Mesodermal cell (in vitro differentiated cells): ENCODE results near the gene SEMA3B.
A peak's percentile ranks its signal among the peaks of the same experiment; 100 is the strongest.

Source experiments
- H3K27ac ChIP-seq: 2 replicates; pipeline ENCODE4 v1.7.0; 2013; ENCODE audit warnings: mild to moderate bottlenecking, low read depth, low read length, moderate library complexity; ENCODE audit not compliant: severe bottlenecking
- H3K36me3 ChIP-seq: 2 replicates; pipeline ENCODE4 v1.7.1; 2013; ENCODE audit warnings: mild to moderate bottlenecking, low read length, moderate library complexity; ENCODE audit not compliant: control insufficient read depth, insufficient read depth
- H3K4me1 ChIP-seq: one replicate; pipeline ENCODE4 v1.7.1; 2013; ENCODE audit warnings: mild to moderate bottlenecking, low read length; ENCODE audit not compliant: insufficient read depth, control insufficient read depth, poor library complexity, severe bottlenecking
- H3K4me3 ChIP-seq: 2 replicates; pipeline ENCODE4 v1.7.0; 2013; ENCODE audit warnings: low read length, control low read depth, mild to moderate bottlenecking; ENCODE audit not compliant: insufficient read depth, poor library complexity, severe bottlenecking; ENCODE audit errors: extremely low read depth
- H3K9me3 ChIP-seq: 2 replicates; pipeline ENCODE4 v1.7.1; 2013; ENCODE audit warnings: mild to moderate bottlenecking, low read length, moderate library complexity; ENCODE audit not compliant: control insufficient read depth
- WGBS, 2 experiments: methylation state at CpG; one replicate each; pipeline ENCODE4 v1.1.5; 2013; ENCODE audit warnings: missing lambda C conversion rate in 2 of 2; ENCODE audit not compliant: insufficient coverage in 2 of 2; 5-methylcytosine and 5-hydroxymethylcytosine counted together

SEMA3B gene

GRCh38 chr3:50229490-50229889 is 39.5 kb upstream of the SEMA3B start:
- H3K4me3 ChIP-seq = no peak overlapping the region
- H3K36me3 ChIP-seq = no peaks in the 10 kb centered on the region
- H3K27ac ChIP-seq = no peak overlapping the region
- no peaks in the 10 kb centered on the region for H3K9me3 ChIP-seq
- H3K4me1 ChIP-seq = peaks cover 10% of the 10 kb centered on the region
- 96 to 97% methylated on average over 2 to 3 of the region's 3 CpGs for WGBS, 2 experiments

DNA sequence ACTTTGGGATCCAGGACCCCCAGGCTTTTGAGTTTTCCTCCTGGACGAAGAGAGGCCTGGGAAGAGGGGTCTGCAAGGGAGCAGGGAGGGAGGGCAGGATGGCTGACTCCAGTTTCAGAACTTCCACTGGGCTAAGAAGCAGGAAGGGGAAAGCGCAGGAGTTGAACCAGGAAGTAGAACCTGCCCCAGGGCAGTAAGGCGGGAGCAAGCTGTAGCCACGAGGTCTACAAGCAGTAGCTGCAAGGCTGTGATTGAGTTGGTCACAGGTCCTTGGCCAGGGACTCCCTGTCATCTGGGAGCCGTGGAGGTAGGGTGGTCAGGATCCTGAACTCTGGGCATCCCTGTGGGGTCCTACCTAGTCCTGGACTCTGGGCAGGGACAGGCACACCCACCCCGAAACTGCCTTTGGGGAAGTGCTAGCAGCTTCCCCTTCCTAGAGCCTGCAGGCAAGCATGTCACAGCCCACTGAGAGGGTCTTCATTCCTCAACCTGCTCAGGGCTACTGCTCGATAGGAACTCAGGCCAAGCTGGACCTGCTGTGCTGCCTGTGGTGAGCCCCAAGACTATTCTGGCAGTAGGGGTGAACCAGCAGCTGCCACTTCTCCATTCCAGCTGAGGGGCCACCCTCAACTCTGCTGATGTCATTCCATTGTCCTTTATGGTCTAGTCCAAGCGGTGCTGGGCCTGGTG is 38.7 kb upstream of the SEMA3B start:
- Histone ChIP-seq H3K4me3 (no peak overlapping the region), H3K4me1 (peaks cover 10% of the 10 kb centered on the region), H3K9me3 (no peaks in the 10 kb centered on the region), H3K27ac (no peak overlapping the region), H3K36me3 (no peaks in the 10 kb centered on the region)
- 91 to 97% methylated on average over 8 of the region's 8 CpGs for WGBS, 2 experiments

- Histone ChIP-seq H3K27ac (no peak overlapping the region), H3K9me3 (no peaks in the 10 kb centered on the region), H3K36me3 (no peaks in the 10 kb centered on the region), H3K4me1 (peaks cover 10% of the 10 kb centered on the region), H3K4me3 (no peak overlapping the region)
- WGBS, 2 experiments = 89 to 98% methylated on average over 4 of the region's 4 CpGs
Observed at GRCh38 chr3:50230794-50231125, 38.2 kb upstream of the SEMA3B start.

- WGBS, 2 experiments = 65 to 76% methylated on average over 5 of the region's 5 CpGs
- Histone ChIP-seq H3K4me3 (no peak overlapping the region), H3K27ac (no peak overlapping the region), H3K36me3 (no peaks in the 10 kb centered on the region), H3K4me1 (peaks cover 10% of the 10 kb centered on the region), H3K9me3 (no peaks in the 10 kb centered on the region)
Observed at GRCh38 chr3:50231581-50231980, 37.4 kb upstream of the SEMA3B start.

DNA sequence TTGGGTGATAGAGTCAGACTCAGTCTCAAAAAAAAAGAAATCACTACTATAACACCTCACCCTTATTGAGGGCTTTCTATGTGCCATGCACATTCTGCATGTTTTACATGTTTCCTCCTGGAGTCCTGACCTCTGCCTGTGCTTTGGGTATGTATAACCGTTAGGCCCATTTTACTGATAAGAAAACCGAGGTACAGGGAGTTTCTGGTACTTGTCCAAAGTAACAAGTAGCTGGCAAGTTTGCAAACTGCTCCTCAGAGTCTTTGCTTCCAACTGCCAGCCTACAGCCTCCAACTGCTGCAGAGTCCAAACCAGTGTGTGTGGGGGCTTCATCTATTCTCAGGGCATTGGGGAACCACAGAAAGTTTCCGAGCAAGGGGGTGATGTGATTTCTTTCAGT is 36.6 kb upstream of the SEMA3B start:
- Histone ChIP-seq H3K9me3 (no peaks in the 10 kb centered on the region), H3K27ac (no peak overlapping the region), H3K4me1 (peaks cover 10% of the 10 kb centered on the region), H3K36me3 (peaks cover 2% of the 10 kb centered on the region), H3K4me3 (no peak overlapping the region)
- 89 to 96% methylated on average over 3 of the region's 3 CpGs for WGBS, 2 experiments

- 87 to 100% methylated on average over 3 of the region's 4 CpGs for WGBS, 2 experiments
- Histone ChIP-seq H3K27ac (no peak overlapping the region), H3K4me3 (no peak overlapping the region), H3K9me3 (no peaks in the 10 kb centered on the region), H3K4me1 (peaks cover 8% of the 10 kb centered on the region), H3K36me3 (peaks cover 2% of the 10 kb centered on the region)
Observed at GRCh38 chr3:50233176-50233575, 35.8 kb upstream of the SEMA3B start.

DNA sequence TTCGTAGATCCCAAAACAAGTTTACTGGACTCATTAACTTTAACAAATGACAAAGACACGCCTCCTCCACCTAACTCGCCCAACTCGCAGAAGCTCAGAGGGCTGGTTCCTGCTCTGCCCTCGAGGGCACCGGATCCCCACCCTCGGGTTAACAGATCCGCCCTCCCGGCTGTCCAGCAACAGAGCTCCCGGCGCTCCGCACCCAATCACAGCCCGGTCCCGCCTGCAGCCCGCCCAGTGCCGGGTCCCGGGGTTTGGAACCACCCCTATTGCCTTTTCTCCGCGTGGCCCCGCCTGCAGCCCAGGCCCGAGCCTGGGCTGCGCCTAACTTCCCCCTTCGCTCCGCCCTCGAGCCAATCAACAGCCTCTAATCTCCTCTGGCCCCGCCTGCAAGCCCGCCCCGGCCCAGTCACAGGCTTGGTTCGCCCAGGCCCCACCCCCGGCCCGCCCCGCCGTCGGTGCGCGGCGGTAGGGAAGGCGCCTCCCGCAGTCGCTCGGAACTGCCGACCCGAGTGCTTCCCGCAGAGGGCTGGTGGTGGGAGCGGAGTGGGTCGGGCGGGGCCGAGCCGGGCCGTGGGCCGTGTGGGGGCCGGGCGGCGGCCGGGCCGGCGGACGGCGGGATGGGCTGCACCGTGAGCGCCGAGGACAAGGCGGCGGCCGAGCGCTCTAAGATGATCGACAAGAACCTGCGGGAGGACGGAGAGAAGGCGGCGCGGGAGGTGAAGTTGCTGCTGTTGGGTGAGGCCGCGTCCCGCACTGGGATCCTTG is 33.0 kb upstream of the SEMA3B start, which contains the start of gene GNAI2:
Gene GNAI2, plus strand, starts transcription at position 489 of the 768 bp plus-strand sequence. Its CDS starts 132 bp downstream, at position 621.
- H3K27ac ChIP-seq = peak within 1 kb of the TSS; percentile 74
- peaks cover 24% of the 10 kb centered on the region for H3K36me3 ChIP-seq
- peak within 1 kb of the TSS; percentile 97 for H3K4me3 ChIP-seq
- peaks cover 16% of the 10 kb centered on the region for H3K4me1 ChIP-seq
- 0 to 1% methylated on average over 66 to 71 of the region's 75 CpGs for WGBS, 2 experiments
- H3K9me3 ChIP-seq = no peaks in the 10 kb centered on the region

- H3K4me3 ChIP-seq = peak overlapping the region; percentile 97
- 1 to 2% methylated on average over 12 to 13 of the region's 13 CpGs for WGBS, 2 experiments
- peaks cover 23% of the 10 kb centered on the region for H3K4me1 ChIP-seq
- H3K9me3 ChIP-seq = no peaks in the 10 kb centered on the region
- H3K36me3 ChIP-seq = peaks cover 29% of the 10 kb centered on the region
- peak overlapping the region; percentile 74 for H3K27ac ChIP-seq
Observed at GRCh38 chr3:50236484-50237132, 32.3 kb upstream of the SEMA3B start.

- no peaks in the 10 kb centered on the region for H3K9me3 ChIP-seq
- 12 to 26% methylated on average over 2 to 6 of the region's 7 CpGs for WGBS, 2 experiments
- peaks cover 29% of the 10 kb centered on the region for H3K36me3 ChIP-seq
- H3K4me1 ChIP-seq = peaks cover 29% of the 10 kb centered on the region
- H3K27ac ChIP-seq = peak overlapping the region; percentile 74
- peak overlapping the region; percentile 97 for H3K4me3 ChIP-seq
Observed at GRCh38 chr3:50237133-50237651, 31.8 kb upstream of the SEMA3B start.

- no peaks in the 10 kb centered on the region for H3K9me3 ChIP-seq
- 4 to 7% methylated on average over 29 to 30 of the region's 31 CpGs for WGBS, 2 experiments
- peak overlapping the region; percentile 74 for H3K27ac ChIP-seq
- H3K4me1 ChIP-seq = peaks cover 36% of the 10 kb centered on the region
- peak overlapping the region; percentile 97 for H3K4me3 ChIP-seq
- peaks cover 33% of the 10 kb centered on the region for H3K36me3 ChIP-seq
Observed at GRCh38 chr3:50237754-50238548, 31.0 kb upstream of the SEMA3B start.
